ENCODE data around the gene APBB2. TPM values are rescaled to one million over a fixed set of nuclear protein-coding genes. Genes with fewer than 3 reads are reported as not detected.

APBB2 gene
- polyA plus RNA-seq, 3 donors = 0.15 to 0.33 TPM; not detected in 1

- Histone ChIP-seq H3K4me1 (ENCODE audit: control insufficient read depth in 1 of 2, insufficient read depth in 2 of 2, low read length in 2 of 2) (no peaks in the 10 kb centered on the region), H3K4me2 (replicated peaks; ENCODE audit: extremely low read depth, low read length, poor library complexity, severe bottlenecking) (no peak overlapping the region), H3K36me3 (replicated peaks in 1 of 2; ENCODE audit: control insufficient read depth in 1 of 2, insufficient read depth in 2 of 2, low read length in 2 of 2) (no peaks in the 10 kb centered on the region), H3K9ac (ENCODE audit: insufficient read depth, low read length, poor library complexity, severe bottlenecking) (no peak overlapping the region), H2AFZ (ENCODE audit: insufficient read depth, low read depth, low read length, poor library complexity, severe bottlenecking) (no peak overlapping the region), H4K20me1 (ENCODE audit: insufficient read depth, low read length) (no peaks in the 10 kb centered on the region), H3K27me3 (ENCODE audit: control insufficient read depth in 2 of 2, insufficient read depth in 2 of 2, low read length in 2 of 2) (no peaks in the 10 kb centered on the region), H3K9me3 (replicated peaks in 1 of 2; ENCODE audit: control insufficient read depth in 1 of 2, insufficient read depth in 1 of 2, low read length in 2 of 2) (peaks cover 0 to 10% of the 10 kb centered on the region in 2 donors), H3K27ac (ENCODE audit: low read depth in 1 of 2, low read length in 2 of 2) (no peak overlapping the region), H3K79me2 (ENCODE audit: insufficient read depth, low read length) (no peaks in the 10 kb centered on the region), H3K4me3 (replicated peaks in 1 of 3; ENCODE audit: low read depth in 2 of 3, low read length in 3 of 3) (no peak overlapping the region)
- no peaks in the 10 kb centered on the region for H3K4me1 Mint-ChIP-seq
- TF ChIP-seq, protein P1, sequence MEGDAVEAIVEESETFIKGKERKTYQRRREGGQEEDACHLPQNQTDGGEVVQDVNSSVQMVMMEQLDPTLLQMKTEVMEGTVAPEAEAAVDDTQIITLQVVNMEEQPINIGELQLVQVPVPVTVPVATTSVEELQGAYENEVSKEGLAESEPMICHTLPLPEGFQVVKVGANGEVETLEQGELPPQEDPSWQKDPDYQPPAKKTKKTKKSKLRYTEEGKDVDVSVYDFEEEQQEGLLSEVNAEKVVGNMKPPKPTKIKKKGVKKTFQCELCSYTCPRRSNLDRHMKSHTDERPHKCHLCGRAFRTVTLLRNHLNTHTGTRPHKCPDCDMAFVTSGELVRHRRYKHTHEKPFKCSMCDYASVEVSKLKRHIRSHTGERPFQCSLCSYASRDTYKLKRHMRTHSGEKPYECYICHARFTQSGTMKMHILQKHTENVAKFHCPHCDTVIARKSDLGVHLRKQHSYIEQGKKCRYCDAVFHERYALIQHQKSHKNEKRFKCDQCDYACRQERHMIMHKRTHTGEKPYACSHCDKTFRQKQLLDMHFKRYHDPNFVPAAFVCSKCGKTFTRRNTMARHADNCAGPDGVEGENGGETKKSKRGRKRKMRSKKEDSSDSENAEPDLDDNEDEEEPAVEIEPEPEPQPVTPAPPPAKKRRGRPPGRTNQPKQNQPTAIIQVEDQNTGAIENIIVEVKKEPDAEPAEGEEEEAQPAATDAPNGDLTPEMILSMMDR (IDR thresholded peaks at IDR 0.05) = no peak
- no peak overlapping the region for H3K4me3 Mint-ChIP-seq
- H3K9me3 Mint-ChIP-seq = peaks cover 5 to 19% (median 12%) of the 10 kb centered on the region in 7 donors
- H3K27me3 Mint-ChIP-seq (ENCODE audit: low read depth in 3 of 3) = peaks cover 0 to 10% (median 2%) of the 10 kb centered on the region in 3 donors
- H3K27ac Mint-ChIP-seq = no peak overlapping the region
- WGBS (ENCODE audit: insufficient coverage) = no CpG with 5 or more reads among the region's 3 CpGs
- peaks cover 0 to 3% of the 10 kb centered on the region in 2 donors for H3K36me3 Mint-ChIP-seq
- intact Hi-C loops (cut with micrococcal nuclease) = no loop called here
- no peak for DNase-seq
These were observed 155.9 kb downstream of the APBB2 start for GRCh38 chr4:41058426-41058825.

GRCh38 chr4:41057467-41057866 is 156.9 kb downstream of the APBB2 start:
- Histone ChIP-seq H3K4me3 (replicated peaks in 1 of 3; ENCODE audit: low read depth in 2 of 3, low read length in 3 of 3) (no peak overlapping the region), H3K36me3 (replicated peaks in 1 of 2; ENCODE audit: control insufficient read depth in 1 of 2, insufficient read depth in 2 of 2, low read length in 2 of 2) (no peaks in the 10 kb centered on the region), H3K27me3 (ENCODE audit: control insufficient read depth in 2 of 2, insufficient read depth in 2 of 2, low read length in 2 of 2) (no peaks in the 10 kb centered on the region), H3K9me3 (replicated peaks in 1 of 2; ENCODE audit: control insufficient read depth in 1 of 2, insufficient read depth in 1 of 2, low read length in 2 of 2) (peaks cover 0 to 10% of the 10 kb centered on the region in 2 donors), H3K79me2 (ENCODE audit: insufficient read depth, low read length) (no peaks in the 10 kb centered on the region), H3K9ac (ENCODE audit: insufficient read depth, low read length, poor library complexity, severe bottlenecking) (no peak overlapping the region), H3K4me1 (ENCODE audit: control insufficient read depth in 1 of 2, insufficient read depth in 2 of 2, low read length in 2 of 2) (no peaks in the 10 kb centered on the region), H3K27ac (ENCODE audit: low read depth in 1 of 2, low read length in 2 of 2) (no peak overlapping the region), H3K4me2 (replicated peaks; ENCODE audit: extremely low read depth, low read length, poor library complexity, severe bottlenecking) (no peak overlapping the region), H2AFZ (ENCODE audit: insufficient read depth, low read depth, low read length, poor library complexity, severe bottlenecking) (no peak overlapping the region), H4K20me1 (ENCODE audit: insufficient read depth, low read length) (no peaks in the 10 kb centered on the region)
- Mint-ChIP-seq H3K4me1 (no peaks in the 10 kb centered on the region), H3K4me3 (no peak overlapping the region), H3K36me3 (peaks cover 0 to 3% of the 10 kb centered on the region in 2 donors), H3K27ac (no peak overlapping the region), H3K27me3 (ENCODE audit: low read depth in 3 of 3) (peaks cover 0 to 10% (median 2%) of the 10 kb centered on the region in 3 donors), H3K9me3 (peaks cover 5 to 20% (median 12%) of the 10 kb centered on the region in 7 donors)
- WGBS (ENCODE audit: insufficient coverage) = 92% methylated on average over 2 of the region's 3 CpGs
- intact Hi-C loops (cut with micrococcal nuclease) = no loop called here
- DNase-seq = no peak
- TF ChIP-seq, protein P1 (IDR thresholded peaks at IDR 0.05) = no peak
